Urinary bladder (tissue), 4 donors: Measurements from ENCODE around the gene SPNS2. TPM values are rescaled to one million over a fixed set of nuclear protein-coding genes. Genes with fewer than 3 reads are reported as not detected.
A peak's percentile ranks its signal among the peaks of the same experiment; 100 is the strongest.

Experiments used
- DNase-seq: peaks from one replicate; pipeline ENCODE4 v3.0.0-alpha.2; 2015; ENCODE audit errors: extremely low spot score
- H3K27ac ChIP-seq: one replicate; pipeline ENCODE4 v1.5.1; 2013; ENCODE audit warnings: low read depth, mild to moderate bottlenecking, moderate library complexity
- H3K36me3 ChIP-seq: one replicate; pipeline ENCODE4 v1.6.1; 2013; ENCODE audit warnings: mild to moderate bottlenecking, moderate library complexity; ENCODE audit not compliant: insufficient read depth
- H3K4me1 ChIP-seq: one replicate; pipeline ENCODE4 v1.6.1; 2013; ENCODE audit warnings: mild to moderate bottlenecking, moderate library complexity; ENCODE audit not compliant: insufficient read depth
- H3K4me3 ChIP-seq: one replicate; pipeline ENCODE4 v1.5.1; 2013; ENCODE audit warnings: low read depth, low read length
- WGBS: extraction: QIAGEN DNeasy Blood & Tissue Kit; methylation state at CpG from one replicate; pipeline ENCODE4 v1.1.7; 2013; 5-methylcytosine and 5-hydroxymethylcytosine counted together
- polyA plus RNA-seq: library from polyadenylated mRNA; stranded (reverse); fragments of 200-250 nt; gene quantifications from one replicate; pipeline ENCODE4 v1.2.3, GENCODE V29; 2013
- total RNA-seq: library from RNA; depleted of rRNA; stranded (reverse); fragments of >200 nt; gene quantifications from one replicate; pipeline ENCODE4 v1.2.3, GENCODE V29; 2014
- donor health status: healthy with polysubstance abuse.
- donor health status: healthy.

The SPNS2 gene
- total and polyA plus RNA-seq, 2 donors = 7.5 to 28.2 TPM

DNA sequence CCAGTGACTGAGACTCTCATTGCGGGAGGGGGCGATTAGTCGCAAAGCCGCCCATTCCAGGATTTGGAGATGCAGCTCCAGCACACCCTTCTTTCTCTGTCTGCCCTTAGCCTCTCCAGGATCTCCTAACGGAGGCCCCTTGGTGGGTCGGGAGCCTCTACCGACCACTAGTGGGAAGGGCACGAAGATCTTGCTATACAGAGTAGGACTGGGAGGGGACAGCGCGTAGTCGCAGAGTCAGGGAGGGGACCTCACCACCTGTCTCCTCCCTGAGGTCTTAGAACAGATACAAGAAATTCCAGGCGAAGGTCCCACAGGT, 85.1 kb downstream of the SPNS2 start:
- Histone ChIP-seq H3K4me1 (no peaks in the 10 kb centered on the region), H3K4me3 (peak overlapping the region; percentile 43), H3K27ac (no peak overlapping the region), H3K36me3 (no peaks in the 10 kb centered on the region)
- 15% methylated on average over 12 of the region's 12 CpGs for WGBS
- no peak for DNase-seq

DNA sequence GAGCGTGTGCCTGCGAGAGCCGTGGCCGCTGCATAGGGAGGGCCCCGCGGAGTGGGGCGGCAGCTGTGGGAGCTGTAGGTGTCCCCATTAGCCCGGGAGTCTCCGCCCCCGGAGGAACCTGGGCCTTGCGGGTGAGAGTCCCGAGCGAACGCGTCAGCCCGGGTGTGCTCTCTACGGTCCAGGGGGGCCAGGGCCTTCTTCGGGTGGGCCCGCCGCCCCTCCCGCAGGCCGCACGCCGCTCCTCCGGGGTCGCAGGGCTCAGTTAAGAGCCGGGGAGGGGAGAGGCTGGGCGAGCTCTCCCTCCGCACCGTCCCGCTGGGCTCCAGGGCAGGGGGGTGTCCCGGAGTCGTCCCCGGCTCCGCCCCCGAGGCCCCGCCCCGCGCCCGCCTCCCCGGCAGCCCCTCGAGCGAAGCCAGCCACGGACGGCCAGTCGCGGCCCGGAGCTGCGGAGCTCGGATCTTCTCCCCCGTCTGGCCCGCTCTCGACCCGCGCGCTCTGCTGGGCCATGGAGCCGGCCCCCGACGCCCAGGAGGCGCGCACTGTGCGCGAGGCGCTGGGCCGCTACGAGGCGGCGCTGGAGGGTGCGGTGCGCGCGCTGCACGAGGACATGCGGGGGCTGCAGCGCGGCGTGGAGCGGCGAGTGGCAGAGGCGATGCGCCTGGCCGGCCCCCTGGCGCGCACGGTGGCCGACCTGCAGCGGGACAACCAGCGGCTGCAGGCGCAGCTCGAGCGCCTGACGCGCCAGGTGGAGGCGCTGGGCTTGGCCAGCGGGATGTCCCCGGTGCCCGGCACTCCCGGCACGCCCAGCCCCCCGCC, 85.6 kb downstream of the SPNS2 start, which contains the start of gene SMTNL2:
TSS of gene SMTNL2 (plus strand) at position 429 of the 816 bp plus-strand sequence. CDS start at position 506, 77 bp downstream.
- no peaks in the 10 kb centered on the region for H3K4me1 ChIP-seq
- no peak for DNase-seq
- WGBS = under 1% methylated on average over 100 of the region's 100 CpGs
- H3K27ac ChIP-seq = no peak within 1 kb of the TSS
- peak within 1 kb of the TSS; percentile 43 for H3K4me3 ChIP-seq
- no peaks in the 10 kb centered on the region for H3K36me3 ChIP-seq

DNA sequence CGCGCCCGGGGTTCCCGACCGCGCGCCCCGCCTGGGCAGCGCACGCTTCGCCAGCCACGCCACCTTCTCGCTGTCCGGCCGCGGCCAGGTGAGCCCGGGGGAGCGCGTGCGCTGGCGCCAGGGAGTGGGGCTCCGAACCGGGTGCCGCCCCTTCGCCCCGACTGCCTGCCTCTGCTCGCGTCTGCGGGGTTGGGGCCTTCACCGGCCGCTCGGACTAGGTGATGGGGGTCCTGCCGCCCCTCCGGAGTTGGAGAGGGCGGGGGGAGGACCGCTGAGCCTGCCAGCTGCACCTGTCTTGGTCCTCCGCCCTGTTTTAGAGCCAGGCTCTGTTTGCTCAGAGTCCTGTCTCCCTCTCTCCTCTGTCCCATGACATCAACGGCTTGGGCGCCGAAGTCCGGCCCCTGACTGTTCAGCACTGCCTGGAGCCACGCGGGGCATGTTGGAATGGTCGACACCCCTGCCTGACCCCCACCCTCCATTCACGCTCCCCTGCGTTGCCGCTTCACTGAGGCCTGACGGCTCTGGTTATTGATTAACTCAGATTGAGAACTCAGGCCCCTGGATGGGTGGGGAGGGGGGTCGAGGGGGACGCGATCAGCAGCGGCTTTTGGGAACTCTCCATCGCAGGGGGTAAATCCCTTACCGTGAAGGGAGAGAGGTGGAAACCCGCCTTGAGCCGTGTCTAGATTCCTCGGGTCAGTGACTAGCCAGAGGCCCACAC, 86.4 kb downstream of the SPNS2 start:
- Histone ChIP-seq H3K36me3 (no peaks in the 10 kb centered on the region), H3K4me3 (peak overlapping the region; percentile 43), H3K27ac (no peak overlapping the region), H3K4me1 (no peaks in the 10 kb centered on the region)
- WGBS = 22% methylated on average over 57 of the region's 57 CpGs
- DNase-seq = no peak

DNA sequence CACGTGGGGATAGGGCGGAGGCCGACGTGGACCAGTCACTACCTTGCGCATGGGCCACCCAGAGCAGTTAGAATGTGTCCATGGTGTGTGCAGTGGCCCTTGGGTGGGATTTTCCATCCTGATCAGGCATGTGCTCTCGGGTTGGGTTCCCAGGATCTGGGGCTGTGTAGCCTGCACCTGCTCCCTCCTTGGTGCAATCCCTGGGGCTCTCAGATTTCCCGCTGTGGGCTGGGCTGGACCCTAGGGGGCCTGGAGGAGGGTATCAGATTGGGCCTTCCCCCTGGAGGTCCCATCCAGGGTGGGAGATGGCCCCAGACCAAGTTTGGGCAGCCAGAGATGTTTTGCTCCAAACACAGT, 86.9 kb downstream of the SPNS2 start:
- Histone ChIP-seq H3K4me1 (no peaks in the 10 kb centered on the region), H3K36me3 (no peaks in the 10 kb centered on the region), H3K27ac (no peak overlapping the region), H3K4me3 (no peak overlapping the region)
- no peak for DNase-seq
- 78% methylated on average over 7 of the region's 7 CpGs for WGBS

DNA sequence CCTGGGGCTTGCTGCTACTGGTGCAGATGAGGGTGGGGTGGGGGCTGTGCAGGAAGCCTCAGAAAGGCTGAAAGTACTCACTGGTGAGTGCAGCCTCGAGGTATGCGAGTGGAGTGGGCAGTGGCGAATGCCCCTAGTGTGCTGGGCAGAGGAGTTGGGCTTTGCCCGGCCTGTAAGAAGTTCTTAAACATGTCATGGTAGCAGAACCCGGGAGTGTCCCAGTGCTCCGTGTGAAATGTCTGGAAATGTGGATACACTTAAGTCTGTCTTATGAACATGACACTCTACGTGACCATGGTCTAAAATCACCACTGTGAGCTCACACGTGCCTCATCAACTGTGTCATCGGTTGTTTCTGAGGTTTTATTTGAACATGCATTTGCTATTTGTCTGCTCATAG, 87.4 kb downstream of the SPNS2 start:
- no peak for DNase-seq
- H3K36me3 ChIP-seq = no peaks in the 10 kb centered on the region
- 84% methylated on average over 9 of the region's 9 CpGs for WGBS
- no peak overlapping the region for H3K27ac ChIP-seq
- H3K4me1 ChIP-seq = no peaks in the 10 kb centered on the region
- no peak overlapping the region for H3K4me3 ChIP-seq

DNA sequence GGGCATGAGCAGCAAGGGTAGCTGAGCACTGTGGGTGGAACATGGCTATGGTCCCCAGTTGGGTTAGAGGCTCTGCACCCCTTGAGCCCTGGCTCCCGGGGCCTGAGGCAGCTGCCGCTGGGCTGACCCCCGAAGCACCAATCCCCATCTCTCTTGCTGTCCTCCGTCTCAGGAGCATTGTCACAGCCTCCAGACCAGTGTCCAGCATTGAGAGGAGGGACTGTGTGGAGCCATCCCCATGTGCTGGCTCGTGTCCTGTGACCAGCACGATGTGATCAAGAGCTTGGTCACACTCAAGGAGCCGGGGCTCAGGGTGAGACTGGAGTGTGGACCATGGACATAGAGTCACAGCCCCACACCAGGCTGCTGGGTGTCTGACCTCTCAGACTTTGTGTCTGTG, 88.5 kb downstream of the SPNS2 start:
- Histone ChIP-seq H3K36me3 (no peaks in the 10 kb centered on the region), H3K27ac (no peak overlapping the region), H3K4me3 (no peak overlapping the region), H3K4me1 (no peaks in the 10 kb centered on the region)
- DNase-seq = no peak
- 87% methylated on average over 7 of the region's 7 CpGs for WGBS

DNA sequence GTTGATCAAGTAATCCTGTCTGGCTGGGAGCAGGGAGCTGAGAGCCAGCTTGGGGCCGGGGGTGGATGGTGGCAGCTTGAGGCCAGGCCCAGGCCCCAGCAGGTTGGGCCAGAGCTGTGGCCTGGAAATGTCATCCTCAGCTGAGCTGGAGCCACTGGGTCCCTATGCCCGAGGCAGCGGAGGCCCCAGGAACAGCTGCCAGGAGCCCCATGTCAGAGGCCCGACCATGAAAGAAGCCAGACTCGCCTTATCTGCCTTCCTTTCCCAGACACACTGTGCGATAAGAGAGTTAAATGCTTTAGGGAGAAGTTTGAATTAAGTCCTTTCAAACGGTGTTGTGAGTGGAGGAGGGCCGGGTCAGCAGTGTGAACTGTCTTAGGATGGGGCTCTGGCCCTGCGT, 89.1 kb downstream of the SPNS2 start:
- H3K4me3 ChIP-seq = no peak overlapping the region

DNA sequence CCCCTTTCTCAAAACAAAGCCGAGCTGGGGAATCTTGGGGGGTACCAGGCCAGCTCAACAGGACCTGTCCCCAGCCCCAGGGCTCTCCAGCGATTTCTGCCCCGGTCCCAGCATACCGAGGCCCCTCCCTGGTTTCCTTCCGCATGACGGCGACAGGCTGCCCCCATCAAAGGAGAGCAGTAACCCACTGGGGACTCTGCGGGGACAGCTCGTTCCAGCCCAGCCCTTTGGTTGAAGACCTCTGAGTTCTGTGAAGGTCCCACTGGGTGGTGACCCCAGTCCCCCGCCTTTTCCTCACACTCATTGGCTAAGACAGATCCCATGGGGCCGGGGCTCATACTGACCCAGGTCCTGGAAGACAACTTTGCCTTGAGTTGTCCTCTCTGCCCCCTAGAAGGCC, 89.7 kb downstream of the SPNS2 start:
- Histone ChIP-seq H3K4me3 (no peak overlapping the region), H3K36me3 (no peaks in the 10 kb centered on the region), H3K27ac (no peak overlapping the region), H3K4me1 (no peaks in the 10 kb centered on the region)
- DNase-seq = no peak
- 72% methylated on average over 11 of the region's 11 CpGs for WGBS

More for the DNA sequence above, 89.1 kb downstream of the SPNS2 start:
- DNase-seq = no peak
- H3K27ac ChIP-seq = no peak overlapping the region
- WGBS = 48% methylated on average over 9 of the region's 9 CpGs
- no peaks in the 10 kb centered on the region for H3K4me1 ChIP-seq
- H3K36me3 ChIP-seq = no peaks in the 10 kb centered on the region

Other genes starting within 250 kb of the SPNS2 start
- gene ANKFY1, start 234.9 kb upstream of the SPNS2 start, total RNA-seq = 52.7 TPM
- 21.3 TPM for gene ANKFY1, start 234.9 kb upstream of the SPNS2 start, polyA plus RNA-seq
- gene UBE2G1, start 132.2 kb upstream of the SPNS2 start, total RNA-seq = 39.5 TPM
- gene UBE2G1, start 132.2 kb upstream of the SPNS2 start, polyA plus RNA-seq = 56.8 TPM
- 0.16 TPM for gene SPNS3, start 64.9 kb upstream of the SPNS2 start, total RNA-seq
- gene SPNS3, start 64.9 kb upstream of the SPNS2 start, polyA plus RNA-seq = 0.46 TPM
- gene MYBBP1A, start 56.5 kb downstream of the SPNS2 start, total RNA-seq = 20.7 TPM
- 29.8 TPM for gene MYBBP1A, start 56.5 kb downstream of the SPNS2 start, polyA plus RNA-seq
- 13.0 TPM for gene GGT6, start 61.7 kb downstream of the SPNS2 start, total RNA-seq
- gene GGT6, start 61.7 kb downstream of the SPNS2 start, polyA plus RNA-seq = 11.5 TPM
- gene SMTNL2, start 85.6 kb downstream of the SPNS2 start, total RNA-seq = 8.0 TPM
- 5.0 TPM for gene SMTNL2, start 85.6 kb downstream of the SPNS2 start, polyA plus RNA-seq
- gene ALOX15, start 142.8 kb downstream of the SPNS2 start, total RNA-seq = 2.6 TPM
- 0.06 TPM for gene ALOX15, start 142.8 kb downstream of the SPNS2 start, polyA plus RNA-seq
- gene PELP1, start 205.3 kb downstream of the SPNS2 start, total RNA-seq = 36.4 TPM
- gene PELP1, start 205.3 kb downstream of the SPNS2 start, polyA plus RNA-seq = 29.5 TPM
- gene ARRB2, start 211.8 kb downstream of the SPNS2 start, total RNA-seq = 8.5 TPM
- 26.3 TPM for gene ARRB2, start 211.8 kb downstream of the SPNS2 start, polyA plus RNA-seq
- gene MED11, start 232.5 kb downstream of the SPNS2 start, total RNA-seq = 13.1 TPM
- gene MED11, start 232.5 kb downstream of the SPNS2 start, polyA plus RNA-seq = 31.7 TPM
- gene ZMYND15, start 241.0 kb downstream of the SPNS2 start, total RNA-seq = 0.42 TPM
- gene ZMYND15, start 241.0 kb downstream of the SPNS2 start, polyA plus RNA-seq = 0.60 TPM
- 3.2 TPM for gene CXCL16, start 241.0 kb downstream of the SPNS2 start, total RNA-seq
- gene CXCL16, start 241.0 kb downstream of the SPNS2 start, polyA plus RNA-seq = 14.3 TPM